Activated CD4-positive, alpha-beta T cell treated with anti-CD3 and anti-CD28 coated beads, Interleukin-2, amount 50 U/mL, for 16 hours (primary cell): Measurements from ENCODE around the gene CCDC27.
"Not testable (repeated sequence)": the region's sequence is repeated elsewhere in the genome, so short reads cannot be mapped to it uniquely, and the experiment has no call there.

Experiments used
- DNase-seq: peaks from one replicate; pipeline ENCODE4 v3.0.0-alpha.2; 2020

The CCDC27 gene

DNA sequence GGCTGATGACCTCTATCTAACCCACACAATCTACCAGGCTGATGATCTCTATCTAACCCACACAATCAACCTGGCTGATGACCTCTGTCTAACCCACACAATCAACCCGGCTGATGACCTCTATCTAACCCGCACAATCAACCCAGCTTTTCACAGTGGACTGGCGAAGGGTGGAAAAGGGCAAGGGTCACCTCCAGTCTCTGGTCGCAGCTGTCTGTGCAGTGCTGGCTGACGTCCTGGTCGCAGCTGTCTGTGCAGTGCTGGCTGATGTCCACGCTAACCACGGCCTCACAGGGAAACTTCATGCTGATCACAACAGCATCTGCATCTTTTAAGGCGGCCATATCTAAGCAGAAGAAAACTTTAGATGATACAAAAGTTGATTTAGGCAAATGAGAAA, 12.2 kb upstream of the CCDC27 start:
- DNase-seq, result no peak

DNA sequence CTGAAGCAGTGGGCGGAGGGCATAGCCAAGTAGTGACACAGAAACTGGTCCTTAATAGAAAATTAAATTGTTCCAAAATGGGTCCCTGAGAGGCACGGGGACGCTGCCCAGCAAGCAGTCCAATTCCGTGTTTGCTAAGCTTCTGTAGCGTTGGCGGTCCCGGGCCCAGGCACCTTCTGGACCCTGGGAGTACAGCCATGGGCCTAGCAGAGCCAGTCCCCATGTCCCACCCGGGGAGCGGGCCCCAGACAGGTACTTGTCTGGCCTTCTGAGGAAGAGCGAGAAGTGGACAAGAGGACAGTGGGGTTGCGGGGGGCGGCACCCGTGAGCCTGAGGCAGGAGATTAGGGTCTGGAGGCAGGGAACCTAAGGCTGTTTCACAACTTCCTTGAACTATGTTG, 11.5 kb upstream of the CCDC27 start:
- no peak for DNase-seq

DNA sequence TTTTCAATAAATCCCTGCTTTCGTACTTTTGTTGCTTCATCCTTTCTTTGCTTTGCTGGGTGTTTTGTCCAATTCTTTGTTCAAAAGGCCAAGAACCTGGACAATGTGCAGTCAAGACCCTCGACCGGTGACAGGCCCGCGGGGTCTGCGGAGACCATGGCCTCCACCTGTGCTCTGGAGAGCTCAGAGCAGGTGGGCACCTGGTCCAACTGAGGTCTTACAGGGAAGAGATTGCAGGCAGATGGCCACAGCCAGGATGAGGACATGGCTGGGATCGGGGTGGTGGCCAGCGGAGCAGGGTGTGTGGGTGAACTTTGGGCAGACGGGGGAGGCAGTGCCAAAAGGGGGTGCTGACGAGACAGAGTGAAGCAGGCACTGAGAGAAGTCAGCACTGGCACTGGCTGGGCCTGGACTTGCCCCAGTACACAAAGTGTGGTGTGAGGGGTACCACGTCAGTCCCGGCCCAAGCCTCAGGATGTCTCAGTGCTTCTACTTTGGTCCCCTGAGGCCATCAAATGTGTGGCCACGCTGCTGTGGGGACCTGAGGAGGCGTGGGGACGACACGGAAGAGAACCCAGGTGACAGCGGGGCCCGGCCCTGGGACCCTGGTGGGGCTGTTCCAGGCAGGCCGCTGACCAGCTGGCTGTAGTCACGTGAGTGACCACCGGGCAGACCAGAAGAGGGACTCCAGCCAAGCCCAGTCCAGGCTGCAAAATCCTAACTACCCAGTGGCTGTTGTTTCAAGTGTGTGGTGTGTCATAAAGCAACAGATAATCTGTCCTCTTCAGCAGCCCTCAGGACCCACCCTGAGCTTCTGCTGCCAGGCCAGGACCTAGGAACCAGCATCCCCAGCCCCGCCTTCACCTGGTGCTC, 10.4 kb upstream of the CCDC27 start:
- DNase-seq, result no peak

DNA sequence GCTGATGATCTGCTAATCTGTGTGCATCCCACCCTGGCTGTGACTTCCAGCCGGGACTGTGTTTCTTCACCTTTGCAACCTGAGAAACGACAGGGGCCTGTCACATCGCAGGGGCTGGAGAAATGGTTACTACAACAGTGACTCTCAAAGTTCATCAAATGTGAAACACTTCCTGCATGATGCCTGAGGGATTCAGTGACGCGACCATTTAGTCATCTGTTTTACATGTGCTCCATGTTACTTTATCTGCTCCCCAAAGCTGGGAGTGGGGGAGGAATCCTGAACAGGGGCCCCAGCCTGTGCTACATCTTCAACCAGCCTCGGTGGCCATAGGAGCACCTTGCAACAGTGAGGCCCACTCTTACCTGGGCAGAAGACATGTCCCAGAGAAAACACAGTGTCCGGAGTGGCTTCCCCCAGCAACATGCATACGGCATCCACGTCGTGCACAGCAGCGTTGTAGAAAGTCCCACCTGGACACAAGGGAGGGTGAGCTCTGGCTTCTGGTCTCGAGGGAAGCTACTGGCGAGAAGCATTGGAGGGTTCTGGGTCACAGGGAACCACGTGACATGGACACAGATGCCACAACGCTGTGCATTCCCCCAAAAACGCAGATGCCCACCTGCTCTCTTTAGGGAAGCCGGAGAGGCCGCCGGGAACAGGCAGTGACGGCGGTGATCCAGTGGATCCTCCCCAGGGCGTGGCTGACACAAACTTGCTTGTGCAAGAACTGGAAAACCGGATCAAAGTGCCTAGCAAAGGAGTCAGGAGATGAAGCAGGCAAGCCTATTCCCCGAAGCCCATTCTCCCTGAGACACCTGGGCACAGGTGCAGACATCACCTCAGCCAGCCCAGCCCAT, 9.6 kb upstream of the CCDC27 start:
- no peak for DNase-seq

DNA sequence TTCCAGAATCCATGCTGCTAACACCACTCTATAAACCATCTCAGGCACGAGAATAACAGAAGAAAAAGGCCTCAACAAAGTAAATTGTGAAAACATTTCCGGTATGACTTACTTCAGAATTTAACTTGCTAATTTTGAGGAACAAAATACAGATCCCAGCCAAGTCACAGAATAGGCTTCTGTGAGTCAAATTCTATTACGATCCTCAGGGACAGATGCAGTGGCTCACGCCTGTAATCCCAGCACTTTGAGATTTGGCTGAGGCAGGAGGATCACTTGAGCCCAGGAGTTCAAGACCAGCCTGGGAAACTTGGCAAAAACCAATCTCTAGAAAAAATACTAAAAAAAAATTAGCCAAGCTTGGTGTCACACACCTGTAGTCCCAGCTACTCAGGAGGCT, 8.8 kb upstream of the CCDC27 start:
- no peak for DNase-seq

DNA sequence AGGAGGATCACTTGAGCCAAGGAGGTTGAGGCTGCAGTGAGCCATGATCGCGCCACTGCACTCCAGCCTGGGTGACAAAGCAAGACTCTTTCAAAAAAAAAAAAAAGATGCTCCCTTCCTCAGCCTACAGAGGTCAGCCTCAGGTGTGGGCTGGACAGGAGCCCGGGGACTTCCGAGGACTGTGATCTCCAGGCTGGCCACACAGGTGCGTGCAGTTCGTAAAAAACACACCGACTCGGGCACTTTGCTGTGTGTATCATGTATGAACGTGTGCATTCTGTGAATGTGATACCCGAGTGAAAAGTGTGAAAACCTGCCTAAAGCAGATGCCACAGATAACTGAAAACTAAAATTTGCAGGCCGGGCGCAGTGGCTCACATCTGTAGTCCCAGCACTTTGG, 8.4 kb upstream of the CCDC27 start:
- no peak for DNase-seq

DNA sequence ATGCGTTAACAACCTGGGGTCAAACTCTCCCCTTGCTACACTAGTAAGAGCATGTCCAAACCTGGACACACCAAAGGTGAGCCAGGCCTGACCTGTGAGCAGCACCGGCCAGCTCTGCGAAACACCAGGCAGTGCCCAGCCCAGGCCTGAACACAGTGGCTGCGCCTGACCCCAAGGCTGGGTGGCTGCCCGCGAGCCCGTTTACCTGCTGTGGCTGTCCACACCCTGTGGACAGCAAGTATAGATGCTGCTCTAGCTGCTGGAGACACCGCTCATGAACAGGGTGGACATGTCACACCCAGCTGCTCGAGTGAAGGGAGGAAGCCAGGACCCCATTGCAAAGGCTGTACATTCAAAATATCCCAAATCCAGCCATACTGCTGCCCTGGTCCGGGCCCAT, 7.6 kb upstream of the CCDC27 start:
- DNase-seq, result no peak

DNA sequence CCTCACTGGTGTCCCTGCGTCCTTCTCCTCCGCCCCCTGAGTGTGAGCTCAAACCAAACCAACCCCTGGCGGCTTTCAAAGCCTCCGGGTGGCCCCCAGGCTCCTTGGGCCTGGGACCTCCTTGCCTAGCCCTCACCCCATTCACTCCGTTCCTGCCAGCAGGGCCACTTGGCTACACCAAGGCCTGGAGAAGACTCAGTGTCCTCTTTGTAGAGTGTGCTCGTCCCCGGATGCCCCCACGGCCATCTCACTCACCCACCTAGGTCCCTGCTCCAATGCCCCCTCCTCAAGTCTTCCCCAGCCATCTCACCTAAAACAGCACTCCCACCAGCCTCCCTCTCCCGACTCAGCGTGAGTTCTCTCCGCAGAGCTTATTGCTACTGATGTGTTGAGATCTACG, 7.2 kb upstream of the CCDC27 start:
- DNase-seq, result no peak

DNA sequence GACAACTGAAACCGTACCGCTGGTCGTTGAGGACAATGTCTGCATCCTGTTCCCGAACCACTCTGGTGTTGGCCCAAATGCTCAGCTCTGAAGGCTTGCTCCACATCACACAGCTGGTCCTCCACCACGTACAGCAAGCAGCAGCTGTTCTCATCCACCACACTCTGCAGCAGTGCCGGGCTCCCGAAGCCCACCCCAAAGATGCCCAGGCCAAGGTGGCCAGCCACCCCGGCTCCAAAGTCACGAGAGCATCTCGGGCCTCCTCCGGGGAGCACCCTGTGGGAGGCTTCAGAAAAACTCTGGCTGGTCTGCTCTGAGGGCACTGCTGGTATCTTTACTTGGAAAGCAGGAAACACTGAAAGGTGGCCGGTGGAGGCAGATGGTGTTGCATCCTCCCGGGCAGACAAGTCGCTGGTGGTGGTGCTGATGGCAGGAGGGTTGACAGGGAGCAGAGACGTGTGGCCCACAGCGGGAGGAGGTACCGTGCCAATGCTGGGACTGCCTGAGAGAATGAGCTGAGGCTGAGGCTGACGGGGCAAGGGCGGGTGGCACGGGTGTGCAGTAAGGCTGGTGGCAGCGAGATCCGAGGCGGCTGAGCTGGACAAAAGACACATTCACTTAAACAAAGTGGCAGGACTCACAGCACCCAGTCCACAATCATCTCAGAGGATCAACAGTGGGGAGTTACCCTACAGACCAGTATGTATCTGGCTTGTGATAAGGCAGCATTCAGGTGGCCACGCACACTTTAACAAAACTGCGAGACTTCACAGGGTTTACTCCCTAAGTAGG, 6.5 kb upstream of the CCDC27 start:
- no peak for DNase-seq

DNA sequence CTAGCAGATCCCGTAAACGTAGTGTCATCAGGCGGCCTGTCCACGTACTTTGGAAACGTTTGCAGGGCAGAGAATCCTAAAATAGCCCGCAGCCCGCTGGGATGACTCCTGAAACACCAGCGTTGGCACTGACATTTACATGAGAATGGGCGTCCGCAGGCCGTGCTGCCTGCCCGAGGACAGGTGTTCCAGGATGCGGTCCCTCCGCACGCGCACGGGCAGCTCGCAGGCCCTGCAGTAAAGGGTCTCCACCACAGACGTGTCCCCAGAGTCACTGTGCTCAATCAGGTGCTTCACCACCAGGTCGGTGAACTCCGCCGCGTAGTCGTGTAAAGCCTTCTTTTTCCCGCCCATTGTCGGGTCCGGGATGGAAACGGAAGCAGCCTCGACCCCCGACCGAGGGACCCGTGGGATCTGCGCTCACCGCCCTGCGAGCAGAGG, 5.8 kb upstream of the CCDC27 start:
- DNase-seq, result no peak

DNA sequence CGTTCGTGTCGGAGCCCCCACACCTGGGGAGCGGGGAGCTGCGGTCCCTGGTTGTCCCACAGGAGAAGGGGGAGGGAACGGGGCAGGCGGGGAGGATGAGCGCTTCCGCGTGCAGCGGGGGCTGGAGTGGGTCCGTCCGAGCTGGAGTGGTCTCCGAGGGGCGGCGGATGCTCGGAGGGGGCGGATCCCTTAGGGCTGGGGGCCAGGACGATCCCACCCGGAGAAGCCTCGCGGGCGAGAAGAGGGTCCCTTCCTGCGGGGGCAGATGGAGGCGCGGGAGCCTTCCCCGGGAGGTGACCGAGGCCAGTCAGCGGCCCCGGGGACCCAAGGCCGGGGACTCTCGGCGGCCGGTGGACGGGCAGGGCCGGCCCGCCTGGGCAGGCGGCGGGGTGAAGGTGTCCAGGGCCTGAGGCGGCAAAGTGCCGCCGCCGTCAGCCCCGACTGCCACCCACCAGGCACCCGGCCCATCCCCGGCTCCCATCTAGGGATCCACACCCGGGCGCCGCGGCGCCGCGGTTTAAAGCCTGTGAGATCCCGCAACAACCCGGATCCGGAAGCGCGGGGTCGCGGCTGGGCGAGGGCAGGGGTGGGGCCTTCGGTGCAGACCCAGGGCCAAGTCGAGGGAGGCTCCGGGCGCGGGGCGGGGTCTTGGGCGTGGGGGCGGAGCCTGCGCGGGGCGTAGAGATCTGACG, 5.3 kb upstream of the CCDC27 start:
- DNase-seq, result peak; percentile 91

DNA sequence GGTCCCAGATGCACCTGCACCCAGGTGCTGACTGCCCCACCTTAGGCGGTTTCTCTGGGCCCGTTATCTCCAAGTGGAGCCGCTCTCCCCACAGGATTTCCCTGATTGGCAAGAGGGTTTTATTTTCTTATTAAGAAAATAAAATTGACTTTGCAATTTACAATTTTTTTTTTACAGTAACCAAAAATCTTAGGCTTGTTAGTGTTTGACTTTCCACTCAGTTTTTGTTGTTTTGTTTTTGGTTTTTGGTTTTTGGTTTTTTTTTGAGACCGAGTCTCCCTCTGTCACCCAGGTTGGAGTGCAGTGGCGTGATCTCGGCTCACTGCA, 4.8 kb upstream of the CCDC27 start:
- DNase-seq, result no peak

DNA sequence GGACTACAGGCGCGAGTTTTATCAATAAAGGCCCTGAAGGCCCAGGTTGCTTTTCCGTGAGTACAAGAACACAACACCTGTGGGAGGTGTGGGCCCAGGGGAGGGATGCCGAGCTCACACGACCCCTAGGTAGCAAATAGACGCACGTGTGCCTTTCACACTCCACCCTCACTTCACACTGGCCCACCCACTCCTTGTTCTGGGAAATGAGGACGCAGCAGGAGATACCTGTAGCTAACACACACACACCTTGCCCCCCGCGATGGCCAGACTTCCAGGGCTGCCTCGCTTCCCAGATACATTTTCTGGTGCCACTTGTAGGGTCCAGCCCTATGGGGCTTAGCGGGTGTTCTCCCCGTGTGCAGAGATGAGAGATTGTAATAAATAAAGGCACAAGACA, 4.3 kb upstream of the CCDC27 start:
- DNase-seq, result no peak

DNA sequence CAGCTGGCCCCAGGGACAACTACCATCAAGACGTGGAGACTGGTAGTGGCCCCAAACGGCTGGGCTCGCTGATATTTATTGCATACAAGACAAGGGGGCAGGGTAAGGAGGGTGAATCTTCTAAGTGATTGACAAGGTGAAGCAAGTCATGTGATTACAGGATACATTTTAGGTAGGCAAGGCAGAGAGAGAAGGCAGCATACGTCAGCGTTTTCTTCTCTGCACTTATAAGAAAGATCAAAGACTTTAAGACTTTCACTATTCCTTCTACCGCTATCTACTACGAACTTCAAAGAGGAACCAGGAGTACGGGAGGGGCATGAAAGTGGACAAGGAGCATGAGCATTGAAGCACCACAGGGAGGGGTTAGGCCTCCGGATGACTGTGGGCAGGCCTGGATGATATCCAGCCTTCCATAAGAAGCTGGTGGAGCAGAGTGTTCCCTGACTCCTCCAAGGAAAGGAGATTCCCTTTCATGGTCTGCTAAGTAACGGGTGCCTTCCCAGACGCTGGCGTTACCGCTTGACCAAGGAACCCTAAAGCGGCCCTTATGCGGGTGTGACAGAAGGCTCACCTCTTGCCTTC, 3.8 kb upstream of the CCDC27 start:
- not testable (repeated sequence) for DNase-seq

DNA sequence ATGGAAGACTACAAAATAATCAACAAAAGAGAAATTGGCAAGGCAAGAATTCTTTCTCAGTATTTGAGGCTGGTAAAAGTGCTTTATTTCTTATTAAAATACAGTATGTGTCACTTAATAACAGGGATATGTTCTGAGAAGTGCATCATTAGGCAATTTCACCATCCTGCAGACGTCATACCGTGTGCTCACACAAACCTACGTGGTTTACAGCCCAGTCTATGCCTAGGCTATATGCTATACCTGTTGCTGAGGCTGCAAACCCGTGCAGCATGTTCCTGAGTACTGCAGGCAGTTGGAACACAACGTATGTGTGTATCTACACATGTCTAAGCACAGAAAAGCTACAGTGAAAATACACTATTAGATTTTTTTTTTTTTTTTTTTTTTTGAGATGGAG, 2.7 kb upstream of the CCDC27 start:
- no peak for DNase-seq

DNA sequence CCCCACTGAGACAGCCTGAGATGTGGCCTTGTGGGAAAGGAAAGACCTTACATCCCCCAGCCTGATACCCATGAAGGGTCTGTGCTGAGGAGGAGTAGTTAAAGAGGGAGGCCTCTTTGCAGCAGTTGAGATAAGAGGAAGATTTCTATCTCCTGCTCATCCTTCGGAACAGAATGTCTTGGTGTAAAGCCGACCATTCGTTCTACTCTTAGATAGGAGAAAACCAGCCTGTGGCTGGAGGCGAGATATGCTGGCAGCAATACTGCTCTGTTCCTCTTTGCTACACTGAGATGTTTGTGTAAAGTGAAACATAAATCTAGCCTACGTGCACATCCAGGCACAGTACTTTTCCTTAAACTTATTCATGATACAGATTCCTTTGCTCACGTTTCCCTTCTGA, 1.5 kb upstream of the CCDC27 start:
- DNase-seq, result no peak

DNA sequence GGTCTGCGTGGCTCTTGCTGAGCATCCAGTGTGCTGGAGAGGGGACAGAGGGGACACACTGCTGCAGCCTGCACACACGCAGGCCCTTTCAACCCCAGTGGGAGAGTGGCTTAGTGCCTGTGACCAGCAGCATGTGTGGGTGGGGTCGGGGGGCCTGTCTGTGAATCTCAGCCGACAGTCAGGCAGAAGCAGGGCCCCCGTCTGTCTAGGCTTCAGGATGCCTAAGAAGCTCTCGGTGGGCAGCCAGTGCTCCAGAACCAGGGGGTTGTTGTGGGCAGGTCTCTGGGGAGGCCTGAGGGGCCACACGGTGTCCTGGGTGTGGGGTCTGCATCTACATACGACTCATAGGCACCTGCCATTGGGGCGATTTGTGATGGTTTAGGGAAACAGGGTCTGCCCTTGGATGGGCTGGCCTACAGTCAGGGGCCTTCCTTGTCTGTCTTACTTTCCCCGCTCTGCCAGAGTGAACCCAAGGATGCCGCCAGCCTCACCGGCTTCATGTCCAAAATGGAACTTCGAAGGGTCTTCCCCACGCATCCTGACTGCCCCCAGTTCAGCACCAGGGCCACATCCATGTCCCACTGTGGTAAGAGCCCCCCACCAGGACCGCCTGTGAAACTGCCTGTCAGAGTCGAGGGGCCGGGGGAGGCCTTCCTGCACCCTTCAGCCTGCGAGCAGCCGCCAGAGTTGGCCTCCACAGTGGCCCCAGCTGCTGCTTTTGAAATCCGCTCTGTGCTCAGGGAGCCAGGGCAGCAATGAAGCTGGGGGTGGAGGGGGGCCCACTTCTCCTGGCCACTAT, 1.6 kb downstream of the CCDC27 start:
- DNase-seq, result no peak

DNA sequence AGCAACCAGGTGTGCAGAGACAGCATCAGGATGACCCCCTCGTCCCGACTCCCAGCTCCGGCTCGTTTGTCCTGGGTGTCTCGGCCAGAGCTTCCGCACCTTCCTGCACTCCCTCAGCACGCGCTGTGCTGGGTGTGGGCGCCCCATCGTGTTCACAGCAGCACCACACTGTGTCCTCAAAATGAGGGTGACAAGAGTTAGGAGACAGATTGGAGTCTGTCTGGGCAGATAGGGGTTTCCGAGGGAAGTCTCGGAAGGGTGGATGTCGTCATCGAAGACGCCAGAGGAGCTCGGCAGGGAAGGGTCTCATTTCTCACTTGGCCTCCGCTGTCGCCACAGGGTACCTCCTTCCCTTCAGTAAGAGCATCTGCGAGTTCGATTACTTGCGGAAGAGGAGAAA, 4.1 kb downstream of the CCDC27 start:
- no peak for DNase-seq

DNA sequence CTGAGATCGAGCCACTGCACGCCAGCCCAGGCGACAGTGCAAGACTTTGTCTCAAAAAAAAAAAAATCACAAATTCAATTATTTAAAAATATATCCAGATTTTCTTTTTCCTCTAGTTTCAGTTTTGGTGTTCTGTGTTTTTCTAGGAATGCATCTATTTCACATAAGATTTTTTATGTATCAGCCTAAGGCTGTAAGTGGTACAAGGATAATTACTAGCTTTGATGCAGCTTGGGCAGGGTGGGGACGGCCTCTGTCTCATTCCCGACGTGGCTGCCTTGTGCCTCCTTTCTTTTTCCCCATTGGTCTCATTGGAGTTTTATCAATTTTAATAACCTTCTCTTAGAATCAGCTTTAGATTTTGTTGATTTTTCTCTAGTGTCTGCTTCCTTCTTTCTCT, 6.9 kb downstream of the CCDC27 start:
- no peak for DNase-seq

DNA sequence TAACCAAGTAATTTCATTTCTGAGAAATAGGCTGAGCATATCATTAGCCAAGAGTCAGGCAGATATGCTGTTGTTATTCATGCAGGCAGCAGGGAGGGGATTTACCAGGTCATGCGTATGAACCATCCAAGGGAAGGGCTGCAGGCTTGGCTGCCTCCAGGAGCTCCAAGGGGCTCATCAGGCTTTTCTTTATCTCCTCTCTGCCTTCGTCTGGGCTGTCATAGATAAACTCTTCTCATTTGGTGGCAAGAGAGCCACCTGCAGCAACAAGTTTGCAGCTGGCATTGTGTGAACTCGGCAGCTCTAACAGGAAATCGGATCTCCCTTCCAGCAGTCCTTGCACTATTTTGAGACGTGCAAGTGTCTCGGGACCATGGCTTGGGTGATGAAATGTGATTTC, 7.5 kb downstream of the CCDC27 start:
- no peak for DNase-seq

DNA sequence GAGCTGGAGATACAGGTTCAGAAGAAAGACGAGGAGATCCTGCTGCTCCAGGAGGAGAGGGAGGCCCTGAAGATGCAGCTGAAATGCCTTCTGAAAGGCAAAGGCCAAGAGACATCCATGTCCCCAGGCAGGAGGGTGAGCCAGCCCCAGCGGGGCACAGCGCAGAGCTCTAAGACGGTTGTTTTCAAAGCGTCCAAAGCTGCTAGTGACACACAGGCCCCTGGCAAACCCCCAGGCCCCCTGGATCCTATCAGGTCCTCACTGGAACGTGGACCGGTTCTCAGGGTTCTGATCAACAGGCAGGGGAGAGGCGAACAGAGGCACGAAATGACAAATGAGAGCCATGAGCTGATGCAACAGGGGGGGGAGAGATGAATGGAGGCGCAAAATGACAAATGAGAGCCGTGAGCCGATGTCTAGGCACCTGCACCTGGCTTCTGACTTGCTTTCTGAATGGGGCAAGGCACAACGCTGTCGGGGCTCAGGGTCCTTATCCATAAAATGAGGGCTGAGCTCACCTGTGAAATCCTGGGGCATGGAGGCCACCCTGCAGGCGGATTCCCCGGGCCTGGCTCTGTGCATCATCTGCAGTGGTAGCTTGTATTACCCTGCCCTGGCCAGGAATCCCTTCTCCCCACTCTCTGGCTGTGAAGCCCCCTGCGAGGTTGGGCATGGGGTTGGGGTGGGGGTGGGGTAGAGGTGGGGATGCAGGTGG, 9.2 kb downstream of the CCDC27 start:
- no peak for DNase-seq
